Hypothalamus (tissue), 51 donors: ENCODE results near the gene FAM107A.

Experiments used
- DNase-seq, 51 donors: peaks; one replicate each; lab custom pipeline; 2025; lab: John Stamatoyannopoulos, UW

FAM107A gene

DNA sequence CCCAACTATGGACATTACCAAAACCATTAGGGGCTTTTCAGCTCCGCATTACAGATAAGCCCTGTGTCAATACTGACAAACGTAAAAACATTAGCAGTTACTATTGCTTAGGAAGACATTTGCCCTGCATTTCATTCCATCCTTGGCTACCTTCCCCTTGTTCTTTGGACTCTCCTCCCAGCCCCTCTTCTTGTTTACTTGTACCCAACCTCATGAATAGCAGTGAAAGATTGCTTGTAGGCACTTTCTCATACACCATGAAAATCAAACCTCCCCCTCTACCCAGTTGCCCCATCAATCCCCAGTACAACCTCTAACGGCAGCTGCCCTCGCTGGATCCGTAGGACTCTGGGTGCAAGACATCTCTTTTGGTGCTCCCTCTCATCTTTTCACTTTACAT lies 16.9 kb upstream of the FAM107A start:
- no peak for DNase-seq

DNA sequence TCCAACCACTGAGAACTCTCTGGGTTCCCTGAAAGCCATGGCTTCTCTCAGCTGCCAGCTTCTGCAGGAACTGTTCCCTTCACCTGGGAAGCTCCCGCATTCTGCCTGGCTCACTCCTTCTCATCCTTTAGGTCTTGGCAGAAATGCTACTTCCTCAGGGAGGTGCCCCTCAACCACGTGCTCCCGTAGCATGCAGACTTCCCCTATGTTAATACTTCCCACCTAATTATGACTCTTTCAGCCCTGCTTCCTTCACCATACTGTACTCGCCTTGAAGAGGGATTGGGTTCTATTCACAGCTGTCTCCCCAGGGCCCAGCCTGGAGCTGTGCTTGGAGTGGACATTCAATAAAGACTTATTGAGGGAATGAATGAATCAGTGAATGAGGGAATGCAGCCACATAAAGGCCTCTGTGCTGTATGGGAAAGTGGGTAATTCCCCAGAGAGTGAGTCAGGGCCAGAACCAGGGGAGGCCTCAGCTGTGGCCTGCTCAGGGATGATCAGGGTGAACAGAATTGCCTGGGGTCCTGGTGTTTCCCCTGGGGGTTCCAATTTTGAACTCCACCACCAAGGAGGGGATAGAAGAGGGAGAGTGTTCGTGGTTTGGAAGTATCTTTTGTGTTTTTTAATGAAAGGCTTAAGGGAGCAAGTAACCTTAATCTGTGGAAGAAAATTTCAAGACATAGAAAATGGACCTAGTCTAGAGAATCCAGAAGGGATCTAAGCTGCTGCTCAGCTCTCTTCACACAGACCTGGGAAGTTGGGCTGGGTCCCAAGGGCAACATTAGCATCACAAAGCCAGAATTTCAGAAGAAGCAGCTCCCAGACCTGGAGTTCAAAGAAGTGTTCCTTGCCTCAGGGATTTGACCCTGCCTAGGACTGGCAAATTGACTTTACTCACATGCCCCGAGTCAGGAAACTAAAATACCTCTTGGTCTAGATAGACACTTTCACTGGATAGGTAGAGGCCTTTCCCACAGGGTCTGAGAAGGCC lies 14.6 kb upstream of the FAM107A start:
- no peak for DNase-seq

DNA sequence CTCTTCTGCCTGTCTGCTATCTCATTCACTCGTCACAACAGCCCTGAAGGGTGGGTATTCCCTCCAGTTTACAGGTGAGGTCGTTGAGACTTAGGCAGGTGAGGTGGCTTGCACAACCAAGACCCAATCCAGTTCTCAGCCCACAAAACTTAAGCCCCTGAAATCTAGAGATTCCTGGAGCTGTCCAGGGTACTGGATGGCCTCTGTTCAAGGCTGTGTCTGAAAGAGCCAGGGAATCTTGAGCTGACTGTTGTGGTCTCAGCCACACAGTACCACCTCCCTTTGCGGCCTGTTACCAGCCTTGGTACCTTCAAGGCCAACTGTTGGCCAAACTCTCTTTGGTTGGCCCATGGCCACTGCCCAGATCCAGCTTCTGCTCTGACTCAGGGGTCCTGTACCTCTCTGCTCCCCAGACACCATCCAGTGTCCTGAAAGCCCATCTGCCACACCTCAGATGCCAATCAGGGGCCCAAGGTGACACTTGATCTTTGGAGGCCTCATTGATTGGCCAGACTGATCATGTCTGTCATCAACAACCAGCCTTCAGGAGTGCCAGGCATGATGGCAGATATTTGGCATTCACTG lies 10.9 kb upstream of the FAM107A start:
- no peak for DNase-seq

DNA sequence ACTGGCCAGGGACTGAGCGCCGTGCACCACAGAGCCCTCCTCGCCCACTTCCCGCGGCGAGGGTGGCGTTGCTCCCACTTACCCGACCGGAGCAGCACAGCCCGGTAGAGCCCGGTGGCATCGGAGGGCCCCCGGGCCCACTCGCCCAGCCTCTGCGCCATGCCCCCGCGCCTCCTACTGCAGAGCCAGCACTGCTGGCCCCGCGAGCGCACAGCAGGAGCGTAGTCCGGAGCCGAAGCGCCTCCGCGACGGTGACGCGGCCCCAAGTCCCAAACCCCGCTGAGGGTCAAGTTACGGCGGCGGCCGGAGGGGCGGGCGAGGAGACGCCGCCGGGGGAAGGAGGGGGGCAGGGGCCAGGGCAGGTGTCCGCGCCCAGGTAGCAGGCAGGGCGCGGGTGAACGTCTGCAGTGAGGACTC lies 9.6 kb upstream of the FAM107A start:
- DNase-seq = no peak

DNA sequence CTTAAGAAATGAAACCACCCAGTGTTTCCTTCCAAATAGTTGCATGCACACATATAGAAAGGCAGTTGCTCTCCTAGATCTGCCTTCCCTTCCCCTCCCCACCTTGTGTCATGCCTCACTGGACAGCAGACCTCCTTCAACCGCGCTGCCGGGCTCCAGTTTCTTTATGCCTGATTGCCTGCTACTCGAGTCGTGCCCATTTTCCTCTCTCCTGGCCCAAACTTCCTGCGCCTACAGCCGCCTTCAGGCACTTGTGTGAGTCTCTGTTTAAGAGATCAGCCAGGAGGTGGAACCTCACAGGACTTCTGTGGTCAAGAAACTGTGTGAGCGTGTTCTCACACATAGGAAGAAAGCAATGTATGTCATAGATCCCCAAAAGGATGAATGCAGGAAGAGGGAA lies 8.8 kb upstream of the FAM107A start:
- DNase-seq = peak in 4 of 51 donors; percentile 7 to 50 (median 12)

DNA sequence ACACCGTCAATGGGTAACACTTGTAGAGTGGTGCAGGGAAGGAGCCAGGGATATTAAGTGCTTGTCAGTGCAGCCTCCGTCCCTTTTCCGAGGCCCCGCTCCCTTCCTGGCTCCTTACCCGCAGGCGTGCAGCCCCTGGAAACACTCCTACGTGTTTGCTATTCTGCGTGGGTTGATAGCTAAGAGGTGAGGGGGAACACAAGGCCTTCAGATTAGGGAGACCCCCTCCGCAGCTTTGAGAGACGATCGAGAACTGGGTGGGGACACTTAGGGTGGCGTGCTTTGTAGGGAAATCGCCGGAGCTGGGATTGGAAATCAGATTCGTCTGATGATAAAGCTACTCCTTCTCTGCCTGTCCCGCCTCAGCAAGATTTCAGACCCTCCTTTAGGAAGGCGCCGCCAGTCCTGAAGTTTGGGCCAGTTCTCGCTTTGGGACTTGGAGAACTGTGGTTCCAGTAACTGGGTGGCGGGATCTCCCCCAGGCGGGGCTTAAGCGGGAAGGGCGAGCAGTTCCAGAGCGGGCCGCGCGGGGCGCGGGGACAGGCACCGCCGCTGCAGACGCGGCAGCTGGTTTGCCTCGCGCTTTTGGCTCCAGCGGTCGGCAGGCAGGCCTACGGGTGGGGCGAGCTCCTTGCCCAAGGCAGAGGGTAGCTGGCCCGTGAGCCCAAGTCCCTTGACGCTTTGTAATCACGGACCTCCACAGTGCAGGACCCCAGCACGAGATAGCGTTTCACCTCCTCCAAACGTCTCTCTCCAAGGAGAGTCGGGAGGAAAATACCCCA lies 8.0 kb upstream of the FAM107A start:
- DNase-seq = peak in 50 of 51 donors; percentile 10 to 87 (median 64)

DNA sequence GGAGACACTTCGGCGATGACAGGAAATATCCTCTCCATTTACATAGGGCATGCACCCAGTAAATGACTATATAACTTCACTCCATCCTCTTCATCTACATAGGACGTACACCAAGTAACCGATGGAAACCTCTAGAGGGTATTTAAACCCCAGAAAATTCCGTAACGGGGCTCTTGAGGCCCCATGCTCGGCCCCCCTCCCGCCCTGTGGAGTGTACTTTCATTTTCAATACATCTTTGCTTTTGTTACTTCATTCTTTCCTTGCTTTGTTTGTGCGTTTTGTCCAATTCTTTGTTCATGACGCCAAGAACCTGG lies 7.5 kb upstream of the FAM107A start:
- DNase-seq = no peak

DNA sequence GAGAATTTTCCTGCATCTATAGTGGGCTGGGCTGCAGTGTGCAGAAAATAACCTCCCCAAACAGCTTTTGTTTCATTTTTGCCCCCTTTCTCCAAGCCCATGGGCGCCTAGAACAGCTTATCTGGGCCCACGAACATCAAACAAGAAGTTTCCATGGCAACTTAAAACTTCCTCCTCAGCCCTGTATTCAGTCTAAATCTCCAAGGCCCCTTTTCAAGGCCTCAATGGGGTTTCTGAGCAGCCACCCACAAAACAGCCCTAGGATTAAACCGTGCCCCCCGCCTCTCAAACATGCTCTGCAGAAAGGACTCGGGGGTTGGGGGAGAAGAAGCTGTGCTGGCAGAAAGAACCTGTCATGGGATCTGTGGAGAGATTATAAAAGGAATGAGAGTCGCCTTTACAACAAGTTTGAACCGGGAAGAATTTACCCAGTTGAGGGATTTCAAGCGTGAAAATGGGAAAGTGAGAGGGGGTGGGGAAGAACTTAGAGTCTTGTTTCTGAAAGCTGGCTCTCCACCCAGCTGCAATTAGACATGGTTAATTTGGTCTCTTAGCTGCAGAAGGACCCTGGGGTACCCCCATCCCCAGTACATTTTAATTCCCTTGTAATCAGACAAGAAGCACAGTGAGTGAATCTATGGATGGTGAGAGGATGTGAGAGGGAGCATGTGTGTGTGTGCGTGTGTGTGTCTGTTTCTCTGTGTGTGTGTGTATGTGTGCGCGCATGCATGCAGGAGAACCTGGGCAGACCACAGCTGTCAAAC lies 4.3 kb upstream of the FAM107A start:
- DNase-seq = peak in 19 of 51 donors; percentile 15 to 77 (median 33)

DNA sequence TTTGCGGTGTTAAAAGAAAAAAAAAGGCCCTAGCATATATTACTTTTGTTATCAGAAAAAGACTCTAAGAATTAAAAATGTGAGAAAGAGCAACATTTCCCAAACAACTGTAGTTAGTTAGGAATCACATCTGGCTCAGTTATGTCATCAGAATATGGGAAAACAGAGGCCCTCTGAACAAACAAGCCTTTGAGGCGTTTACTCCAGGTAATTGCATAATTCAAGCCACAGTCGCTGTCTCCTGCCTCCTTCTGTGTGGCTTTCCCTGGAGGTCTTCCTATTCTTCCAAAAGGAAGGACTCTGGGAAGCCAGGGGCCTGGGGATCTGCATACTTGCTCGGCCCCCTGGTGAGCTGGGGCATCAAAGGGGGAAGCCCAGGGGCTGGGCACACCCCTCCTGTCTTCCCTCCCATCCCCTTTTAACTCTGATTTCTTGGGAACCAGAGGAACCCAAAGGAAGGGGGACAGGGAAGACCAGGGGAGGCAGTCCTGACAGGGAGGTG lies 3.7 kb upstream of the FAM107A start:
- DNase-seq = no peak

DNA sequence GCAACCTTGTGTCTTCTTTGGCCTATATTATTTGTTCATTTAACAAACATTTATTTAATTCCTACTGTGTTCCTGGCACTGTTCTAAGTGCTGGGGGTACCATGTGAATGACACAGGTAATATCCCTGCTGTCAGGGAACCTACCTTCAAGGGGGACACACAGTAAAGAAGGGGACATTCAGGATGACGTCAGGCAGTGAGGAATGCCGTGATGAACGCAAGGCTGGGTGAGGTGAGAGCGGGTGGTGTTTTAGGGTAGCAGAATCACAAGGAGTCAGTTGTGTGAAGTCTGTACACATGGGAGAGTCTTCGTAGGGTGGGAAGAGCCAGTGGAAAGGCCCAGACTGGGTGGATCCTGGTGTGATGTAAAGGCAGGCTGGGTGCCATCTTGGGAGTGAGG lies 1.7 kb upstream of the FAM107A start:
- DNase-seq = no peak

DNA sequence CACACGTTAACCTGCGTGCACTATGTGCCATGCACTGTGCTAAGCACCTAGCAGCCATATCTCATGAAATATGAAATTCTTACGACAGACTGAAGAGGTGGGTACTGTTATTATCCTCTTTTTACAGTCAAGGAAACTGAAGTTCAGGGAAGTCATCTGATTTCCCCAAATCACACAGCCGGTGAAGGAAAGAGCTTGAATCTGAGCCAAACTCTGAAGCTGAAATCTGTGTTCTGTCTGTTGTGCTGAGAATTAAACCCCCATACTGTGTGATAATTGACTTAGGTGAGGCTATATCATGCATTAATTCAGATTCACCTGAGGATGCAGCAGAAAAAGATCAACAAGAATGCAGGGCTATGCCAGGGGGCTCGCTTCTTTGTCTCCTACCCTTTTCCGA lies 475 bp downstream of the FAM107A start:
- DNase-seq = peak in 1 of 51 donors; percentile 49

DNA sequence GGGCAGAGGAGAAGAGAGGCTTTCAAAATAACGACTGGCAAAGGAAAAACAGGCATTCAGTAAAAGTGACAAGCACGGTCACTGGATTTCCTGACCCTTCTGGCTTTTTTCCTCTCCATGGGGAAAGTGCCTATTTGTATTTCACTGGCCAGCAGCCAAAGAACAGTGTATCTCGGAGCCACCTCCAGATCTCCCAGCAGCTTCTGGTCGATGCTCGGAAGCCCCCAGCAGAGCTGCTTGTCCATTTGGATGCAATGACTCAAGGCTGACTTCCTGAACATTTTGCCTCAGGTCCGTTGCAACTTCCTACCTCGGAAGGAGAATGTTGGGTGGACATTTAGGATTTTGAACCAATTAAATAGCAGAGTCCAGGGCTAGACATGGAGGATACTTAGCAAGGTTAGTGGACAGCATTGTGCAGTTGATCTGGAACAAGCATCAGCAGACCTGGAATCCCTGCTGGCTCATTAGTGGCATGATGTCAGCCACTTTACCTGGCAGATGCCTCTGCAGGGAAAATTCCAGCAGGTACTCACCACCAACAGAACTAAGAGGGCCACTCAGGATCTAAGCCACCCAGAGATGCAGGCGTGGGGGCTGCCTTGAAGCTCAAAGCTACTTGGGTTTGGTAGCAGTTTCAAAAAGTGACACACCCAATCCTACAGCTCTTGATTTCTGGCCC lies 1.1 kb downstream of the FAM107A start:
- peak in 17 of 51 donors; percentile 3 to 60 (median 31) for DNase-seq

DNA sequence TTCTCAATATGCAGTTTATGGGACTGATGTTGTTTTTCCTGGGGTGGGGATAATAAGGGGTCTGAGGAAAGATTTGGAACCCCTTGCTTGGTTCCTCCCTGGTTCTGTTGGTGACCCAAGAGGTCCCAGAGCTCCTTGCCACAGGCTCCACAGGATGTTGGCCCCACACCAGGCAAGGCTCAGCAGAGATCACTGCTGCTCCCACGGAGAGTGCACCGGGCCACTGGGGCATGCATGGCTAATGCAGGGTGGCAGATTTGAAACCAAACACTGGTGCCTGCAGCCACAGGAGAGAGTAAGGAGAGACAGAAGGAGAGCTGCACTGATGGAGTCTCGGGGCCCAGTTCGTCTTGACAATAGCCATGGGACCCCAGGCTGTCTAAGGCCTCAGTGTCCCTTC lies 2.5 kb downstream of the FAM107A start:
- no peak for DNase-seq

DNA sequence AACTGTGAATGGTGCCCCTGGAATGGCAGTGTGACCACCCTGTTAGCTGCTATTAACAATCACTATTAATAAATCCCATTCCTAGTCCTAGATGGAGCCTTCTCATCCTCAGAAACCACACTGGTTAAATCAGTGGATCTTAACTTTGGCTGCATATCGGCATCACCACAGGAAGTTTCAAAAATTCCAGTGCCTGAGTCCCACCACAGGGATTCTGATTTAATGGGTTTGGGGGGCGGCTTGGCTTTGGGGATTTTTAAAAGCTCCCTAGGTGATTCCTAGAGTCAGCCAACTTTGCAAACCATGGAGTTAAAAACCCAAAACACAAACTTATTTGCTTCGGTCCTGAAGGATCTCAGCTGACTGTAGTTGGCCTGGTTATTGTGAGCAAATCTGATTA lies 3.1 kb downstream of the FAM107A start:
- DNase-seq = no peak

DNA sequence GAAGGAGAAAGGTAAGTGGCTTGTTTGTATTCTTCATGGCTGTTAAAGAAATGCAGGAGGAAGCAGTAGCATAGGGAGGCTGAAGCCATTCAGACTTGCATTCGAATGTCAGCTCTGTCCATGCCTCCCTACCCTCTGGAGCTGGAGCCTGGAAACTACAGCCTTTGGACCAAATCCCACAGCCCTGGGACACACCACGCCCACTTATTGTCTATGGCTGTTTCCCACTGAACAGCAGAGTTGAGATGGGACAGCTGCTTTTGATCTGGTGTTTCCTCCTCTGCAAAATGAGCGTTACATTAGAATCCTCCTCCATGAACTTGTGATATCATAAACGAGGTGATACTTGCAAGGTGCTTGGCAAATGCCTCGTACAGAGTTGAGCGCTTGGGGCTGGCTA lies 3.6 kb downstream of the FAM107A start:
- DNase-seq = peak in 2 of 51 donors; percentile 8 to 18

DNA sequence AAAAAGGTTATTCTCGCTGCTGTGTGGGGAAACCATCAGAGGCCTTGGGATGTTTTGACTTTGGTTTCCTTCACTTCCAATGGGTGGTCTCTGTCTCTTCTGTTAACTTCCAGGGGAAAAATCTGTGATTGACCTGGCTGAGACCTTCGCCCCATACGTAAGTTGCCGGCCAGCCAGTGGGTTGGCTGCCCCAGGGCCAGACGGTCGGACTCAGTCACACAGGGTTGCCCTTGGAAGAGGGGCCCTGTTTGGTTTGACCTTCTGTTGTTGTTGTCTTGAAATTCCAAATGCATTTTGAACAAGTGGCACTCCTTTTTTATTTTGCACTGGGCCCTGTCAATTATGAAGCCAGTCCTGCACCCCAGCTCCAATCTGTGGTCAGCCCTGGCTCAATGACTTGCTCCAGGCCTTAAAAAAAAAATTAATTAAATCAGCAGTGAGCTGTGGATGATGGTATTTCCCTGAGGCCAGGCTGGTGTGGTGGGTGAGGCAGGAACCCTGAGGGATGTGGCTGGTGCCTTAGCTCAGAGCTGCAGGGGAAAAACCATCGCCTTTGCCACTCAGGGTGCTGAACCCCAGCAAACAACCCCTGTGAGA lies 4.5 kb downstream of the FAM107A start:
- no peak for DNase-seq

DNA sequence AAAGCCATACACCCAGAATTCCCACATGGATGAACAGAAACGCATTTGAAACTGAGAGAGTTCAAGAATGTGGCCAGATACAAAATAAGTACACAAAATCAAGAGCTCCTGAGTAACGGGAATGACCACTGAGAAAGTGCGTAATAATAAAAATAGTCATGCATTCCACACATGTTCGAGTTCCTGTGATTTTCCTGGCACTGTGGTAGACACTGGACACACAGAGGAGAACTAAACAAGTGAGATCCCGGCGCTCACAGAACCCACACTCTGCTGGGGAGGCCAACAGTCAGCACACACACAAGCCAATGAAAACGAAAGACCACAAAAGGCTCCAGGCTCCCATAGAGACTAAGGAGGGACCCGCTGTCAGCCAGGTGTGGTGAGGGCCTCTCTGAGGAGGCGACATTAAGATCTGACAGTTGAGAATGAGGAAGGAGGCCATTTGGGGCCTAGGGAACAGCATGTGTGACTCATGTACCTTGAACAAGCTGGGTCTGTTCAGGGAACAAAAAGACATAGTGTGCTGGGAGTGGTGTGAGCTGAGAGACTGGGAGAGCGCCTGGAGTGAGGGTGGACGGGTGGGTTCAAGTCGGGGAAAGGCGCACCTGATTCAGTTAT lies 5.1 kb downstream of the FAM107A start:
- peak in 3 of 51 donors; percentile 6 to 14 (median 13) for DNase-seq

DNA sequence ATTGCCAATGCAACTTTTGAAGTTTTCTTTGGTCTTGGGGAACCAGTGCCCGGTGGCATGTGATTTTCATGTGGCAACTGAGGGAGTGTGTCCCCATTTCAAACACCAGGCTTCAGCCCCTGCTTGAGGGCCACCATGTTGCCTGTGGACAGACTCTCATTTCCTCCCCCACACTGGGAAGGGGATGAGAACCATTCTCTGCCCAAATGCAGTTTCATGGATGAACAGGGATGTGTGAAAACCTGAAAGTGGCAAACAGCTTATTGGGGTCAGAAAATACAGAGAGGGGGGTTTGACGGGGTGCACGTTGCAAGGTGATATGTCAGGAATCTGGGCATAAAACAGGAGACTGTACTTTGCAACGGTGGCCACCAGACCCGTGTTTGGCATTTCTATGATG lies 6.3 kb downstream of the FAM107A start:
- DNase-seq = no peak
